Activated CD4-positive, alpha-beta memory T cell treated with anti-CD3 and anti-CD28 coated beads, Interleukin-2, amount 10 ng/mL, durations not matched to agents 7 days and 5 days (primary cell): ENCODE data around the gene RTN4. TPM values are rescaled to one million over a fixed set of nuclear protein-coding genes. Genes with fewer than 3 reads are reported as not detected.
"Not testable (repeated sequence)": the region's sequence is repeated elsewhere in the genome, so short reads cannot be mapped to it uniquely, and the experiment has no call there.

Experiments
- CTCF ChIA-PET: fragments of 350-600 bp; sonication (Branson Sonifier 250); formaldehyde crosslinking; loops from one replicate; lab custom pipeline; 2021; ENCODE audit warnings: antibody characterized with exemption, inconsistent platforms; lab: Charles Lee
- POLR2A ChIA-PET: fragments of 350-600 bp; sonication (Branson Sonifier 250); formaldehyde crosslinking; loops from one replicate; lab custom pipeline; 2021; ENCODE audit warnings: antibody characterized with exemption; lab: Charles Lee
- DNase-seq: peaks from one replicate; pipeline ENCODE4 v3.0.0-alpha.2; 2020
- H3K27ac Mint-ChIP-seq: one replicate; pipeline ENCODE4 v1.8.0; 2021; ENCODE audit warnings: mild to moderate bottlenecking, mixed read lengths
- H3K27me3 Mint-ChIP-seq: one replicate; pipeline ENCODE4 v1.8.0; 2021; ENCODE audit warnings: mixed read lengths
- H3K36me3 Mint-ChIP-seq: one replicate; pipeline ENCODE4 v1.8.0; 2021; ENCODE audit warnings: low read depth, mixed read lengths
- H3K4me1 Mint-ChIP-seq: one replicate; pipeline ENCODE4 v1.8.0; 2021; ENCODE audit warnings: mixed read lengths
- H3K4me3 Mint-ChIP-seq: one replicate; pipeline ENCODE4 v1.8.0; 2021; ENCODE audit warnings: mild to moderate bottlenecking, mixed read lengths
- H3K9me3 Mint-ChIP-seq: one replicate; pipeline ENCODE4 v1.8.0; 2021; ENCODE audit warnings: mixed read lengths
- total RNA-seq, 2 experiments: library from RNA; stranded (reverse); gene quantifications; one replicate each; pipeline ENCODE4 v1.2.3, GENCODE V29; 2021

RTN4 gene
- total RNA-seq, 2 experiments from 2014 or later: 90.1 to 92.4 TPM

GRCh38 chr2:55010915-55011314, 39.3 kb downstream of the RTN4 start:
- H3K4me1 Mint-ChIP-seq: peaks cover 46% of the 10 kb centered on the region
- DNase-seq: no peak
- no peak overlapping the region for H3K4me3 Mint-ChIP-seq
- H3K27ac Mint-ChIP-seq: no peak overlapping the region
- no peaks in the 10 kb centered on the region for H3K9me3 Mint-ChIP-seq
- ChIA-PET CTCF (interaction anchor here (0.8 to 2.3 kb wide), 7 partner anchors 11 to 163 kb away, joined by 3 to 8 read pairs (median 5); partner anchors contain the start of gene RTN4), POLR2A (interaction anchor here (1.5 to 3.7 kb wide), 2 partner anchors 15 to 39 kb away, joined by 5 to 24 read pairs; partner anchors contain the start of gene RTN4)
- no peaks in the 10 kb centered on the region for H3K27me3 Mint-ChIP-seq
- H3K36me3 Mint-ChIP-seq: peaks cover 2% of the 10 kb centered on the region

GRCh38 chr2:55010149-55010591, 40.1 kb downstream of the RTN4 start:
- H3K4me1 Mint-ChIP-seq: peaks cover 46% of the 10 kb centered on the region
- H3K27ac Mint-ChIP-seq: peak overlapping the region; percentile 76
- no peaks in the 10 kb centered on the region for H3K27me3 Mint-ChIP-seq
- H3K9me3 Mint-ChIP-seq: no peaks in the 10 kb centered on the region
- DNase-seq: peak; percentile 56
- peaks cover 2% of the 10 kb centered on the region for H3K36me3 Mint-ChIP-seq
- peak overlapping the region; percentile 78 for H3K4me3 Mint-ChIP-seq
- CTCF ChIA-PET: interaction anchor here (0.8 to 2.3 kb wide), 7 partner anchors 11 to 164 kb away, joined by 3 to 8 read pairs (median 5); partner anchors contain the start of gene RTN4
- POLR2A ChIA-PET: interaction anchor here (0.9 to 3.7 kb wide), 6 partner anchors 10 to 155 kb away, joined by 3 to 24 read pairs (median 4); partner anchors contain the start of gene RTN4

- Mint-ChIP-seq H3K4me1 (peaks cover 43% of the 10 kb centered on the region), H3K36me3 (peaks cover 2% of the 10 kb centered on the region), H3K27ac (peak overlapping the region; percentile 76), H3K4me3 (peak overlapping the region; percentile 78), H3K27me3 (no peaks in the 10 kb centered on the region), H3K9me3 (no peaks in the 10 kb centered on the region)
- CTCF ChIA-PET: interaction anchor here (1.5 to 2.3 kb wide), 5 partner anchors 10 to 165 kb away, joined by 4 to 8 read pairs (median 5); partner anchors contain the start of gene RTN4
- POLR2A ChIA-PET: interaction anchor here (0.9 to 3.7 kb wide), 6 partner anchors 10 to 156 kb away, joined by 3 to 24 read pairs (median 4); partner anchors contain the start of gene RTN4
- DNase-seq: no peak
Observed at GRCh38 chr2:55009277-55010060, 40.8 kb downstream of the RTN4 start.

DNA sequence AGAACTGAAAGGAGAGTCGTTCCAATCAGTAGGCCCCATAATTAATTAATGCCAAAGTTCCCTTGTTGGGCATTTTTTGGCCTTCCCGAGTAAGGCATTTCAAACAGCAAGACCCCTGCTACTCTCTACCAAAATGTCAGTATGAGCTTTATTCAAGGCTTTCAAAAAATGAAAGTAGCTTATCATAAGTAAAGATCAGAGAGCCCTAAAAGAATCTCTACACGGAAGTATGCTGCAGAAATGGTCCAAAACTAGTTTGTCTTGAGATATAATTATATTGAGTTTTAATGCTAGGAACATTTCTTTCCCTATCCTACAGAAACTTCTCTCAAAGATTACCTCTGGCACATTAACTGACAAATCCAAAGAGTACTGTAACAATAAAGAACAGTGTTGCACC, 43.9 kb downstream of the RTN4 start:
- H3K36me3 Mint-ChIP-seq: peaks cover 2% of the 10 kb centered on the region

GRCh38 chr2:55003706-55004639, 46.3 kb downstream of the RTN4 start:
- no peak for DNase-seq
- Mint-ChIP-seq H3K4me3 (no peak overlapping the region), H3K4me1 (peaks cover 28% of the 10 kb centered on the region), H3K36me3 (peaks cover 2% of the 10 kb centered on the region), H3K27ac (no peak overlapping the region), H3K9me3 (no peaks in the 10 kb centered on the region), H3K27me3 (no peaks in the 10 kb centered on the region)
- CTCF ChIA-PET: interaction anchor here (1.8 kb wide), 1 partner anchor 165 kb away, joined by 6 read pairs; no protein-coding TSS in a partner anchor
- POLR2A ChIA-PET: no interaction called here

More for the DNA sequence above, 43.9 kb downstream of the RTN4 start:
- no peaks in the 10 kb centered on the region for H3K9me3 Mint-ChIP-seq
- no peak overlapping the region for H3K4me3 Mint-ChIP-seq
- no peak overlapping the region for H3K27ac Mint-ChIP-seq
- ChIA-PET CTCF (interaction anchor here (0.9 kb wide), 1 partner anchor 107 kb away, joined by 3 read pairs; no protein-coding TSS in a partner anchor), POLR2A (no interaction called here)
- no peaks in the 10 kb centered on the region for H3K27me3 Mint-ChIP-seq
- peaks cover 37% of the 10 kb centered on the region for H3K4me1 Mint-ChIP-seq
- no peak for DNase-seq

DNA sequence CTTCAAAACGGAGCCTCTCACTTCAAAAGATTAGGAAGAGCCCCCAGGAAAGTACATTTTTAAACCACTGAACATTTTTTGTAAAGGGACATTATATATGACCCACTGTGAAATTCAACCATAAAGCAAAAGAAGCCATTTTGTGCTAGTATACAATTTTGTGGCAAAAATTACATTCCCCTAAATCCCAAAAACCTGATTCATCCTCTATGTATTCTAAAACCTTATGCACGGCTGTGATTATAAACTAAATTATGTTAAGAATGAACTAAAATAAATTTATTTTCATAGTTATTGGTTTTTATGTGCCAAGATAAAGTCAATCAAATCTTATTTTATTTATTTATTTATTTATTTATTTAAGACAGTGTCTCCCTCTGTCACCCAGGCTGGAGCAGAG, 48.5 kb downstream of the RTN4 start:
- H3K27me3 Mint-ChIP-seq: no peaks in the 10 kb centered on the region
- no peak for DNase-seq
- ChIA-PET CTCF (no interaction called here), POLR2A (no interaction called here)
- no peak overlapping the region for H3K4me3 Mint-ChIP-seq
- H3K36me3 Mint-ChIP-seq: peaks cover 2% of the 10 kb centered on the region
- H3K27ac Mint-ChIP-seq: no peak overlapping the region
- H3K9me3 Mint-ChIP-seq: no peaks in the 10 kb centered on the region
- H3K4me1 Mint-ChIP-seq: peaks cover 18% of the 10 kb centered on the region

DNA sequence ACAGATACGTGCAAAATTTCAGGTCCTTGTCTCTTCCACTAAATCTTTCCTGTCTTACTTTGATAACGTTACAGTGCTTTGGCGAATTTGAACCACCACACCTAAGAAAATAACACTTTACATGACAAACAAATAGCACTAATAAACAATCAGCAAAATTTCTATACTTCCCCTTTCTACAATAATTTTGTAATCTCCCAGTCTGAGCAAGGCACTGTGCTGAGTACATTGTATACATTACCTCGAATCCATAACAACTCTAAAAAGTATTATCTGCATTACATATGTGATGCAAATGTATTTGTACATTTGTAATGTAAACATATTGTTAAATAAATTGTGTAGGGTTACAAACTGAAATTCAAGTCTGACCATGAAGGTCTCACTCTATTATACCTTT, 49.9 kb downstream of the RTN4 start:
- Mint-ChIP-seq H3K9me3 (no peaks in the 10 kb centered on the region), H3K36me3 (peaks cover 2% of the 10 kb centered on the region), H3K27ac (no peak overlapping the region), H3K4me3 (no peak overlapping the region), H3K4me1 (peaks cover 12% of the 10 kb centered on the region), H3K27me3 (no peaks in the 10 kb centered on the region)
- POLR2A ChIA-PET: interaction anchor here (0.6 to 1.6 kb wide), 3 partner anchors 10 to 222 kb away, joined by 3 to 4 read pairs (median 4); no protein-coding TSS in a partner anchor
- CTCF ChIA-PET: no interaction called here
- DNase-seq: no peak

DNA sequence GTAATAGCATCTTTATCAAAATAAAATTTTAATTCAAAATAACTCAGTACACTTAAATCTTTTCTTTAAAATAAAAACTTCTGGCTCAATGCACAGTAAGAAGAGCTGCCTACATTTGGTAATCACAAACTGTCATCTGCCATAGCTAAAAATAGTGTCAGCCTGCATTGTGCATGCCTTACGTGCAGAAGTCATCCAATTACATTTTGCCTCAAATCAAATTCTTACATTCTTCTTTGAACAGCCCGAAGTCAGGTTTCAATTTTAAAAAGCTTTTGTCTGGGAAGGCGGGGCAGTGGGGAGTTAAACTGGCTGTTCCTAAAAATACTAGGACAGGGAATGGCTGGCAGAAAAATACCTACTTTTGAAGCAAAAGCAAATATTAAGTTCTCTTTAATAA, 51.1 kb downstream of the RTN4 start:
- peaks cover 12% of the 10 kb centered on the region for H3K4me1 Mint-ChIP-seq

DNA sequence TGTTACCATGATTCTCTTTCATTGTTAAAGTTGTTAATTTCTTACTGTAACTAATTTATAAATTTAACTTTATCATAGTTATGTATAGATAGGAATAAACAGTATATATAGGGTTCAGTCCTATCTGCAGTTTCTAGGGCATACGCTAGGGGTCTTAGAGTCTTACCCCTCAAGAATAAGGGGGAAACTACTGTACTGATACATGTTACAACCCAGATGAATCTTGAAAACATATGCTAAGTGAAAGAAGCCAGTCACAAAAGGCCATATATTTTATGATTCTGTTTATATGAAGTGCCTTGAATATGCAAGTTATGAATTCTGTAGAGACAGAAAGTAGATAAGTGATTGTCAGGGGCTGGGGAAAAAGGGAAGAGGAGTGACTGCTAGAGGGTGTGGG, 52.4 kb downstream of the RTN4 start:
- CTCF ChIA-PET: interaction anchor here (0.6 kb wide), 1 partner anchor 443 kb away, joined by 5 read pairs; no protein-coding TSS in a partner anchor
- POLR2A ChIA-PET: no interaction called here
- H3K27me3 Mint-ChIP-seq: no peaks in the 10 kb centered on the region
- no peaks in the 10 kb centered on the region for H3K36me3 Mint-ChIP-seq
- H3K4me1 Mint-ChIP-seq: peaks cover 12% of the 10 kb centered on the region
- no peak overlapping the region for H3K4me3 Mint-ChIP-seq
- H3K9me3 Mint-ChIP-seq: no peaks in the 10 kb centered on the region
- no peak overlapping the region for H3K27ac Mint-ChIP-seq
- DNase-seq: no peak

More for the DNA sequence above, 51.1 kb downstream of the RTN4 start:
- Mint-ChIP-seq H3K36me3 (no peaks in the 10 kb centered on the region), H3K27me3 (no peaks in the 10 kb centered on the region), H3K4me3 (no peak overlapping the region), H3K9me3 (no peaks in the 10 kb centered on the region), H3K27ac (no peak overlapping the region)
- ChIA-PET POLR2A (interaction anchor here (1.3 to 1.6 kb wide), 2 partner anchors 11 to 12 kb away, joined by 3 to 4 read pairs; no protein-coding TSS in a partner anchor), CTCF (interaction anchor here (1.1 kb wide), 1 partner anchor 11 kb away, joined by 5 read pairs; no protein-coding TSS in a partner anchor)
- no peak for DNase-seq

GRCh38 chr2:54995553-54995952, 54.7 kb downstream of the RTN4 start:
- ChIA-PET POLR2A (no interaction called here), CTCF (interaction anchor here (0.6 kb wide), 1 partner anchor 436 kb away, joined by 3 read pairs; no protein-coding TSS in a partner anchor)
- no peak overlapping the region for H3K4me3 Mint-ChIP-seq
- no peak overlapping the region for H3K27ac Mint-ChIP-seq
- H3K4me1 Mint-ChIP-seq: peaks cover 12% of the 10 kb centered on the region
- H3K27me3 Mint-ChIP-seq: no peaks in the 10 kb centered on the region
- DNase-seq: no peak
- H3K9me3 Mint-ChIP-seq: no peaks in the 10 kb centered on the region
- no peaks in the 10 kb centered on the region for H3K36me3 Mint-ChIP-seq

- CTCF ChIA-PET, POLR2A ChIA-PET: not testable (repeated sequence)
Observed at GRCh38 chr2:54990694-54991093, 59.6 kb downstream of the RTN4 start.

DNA sequence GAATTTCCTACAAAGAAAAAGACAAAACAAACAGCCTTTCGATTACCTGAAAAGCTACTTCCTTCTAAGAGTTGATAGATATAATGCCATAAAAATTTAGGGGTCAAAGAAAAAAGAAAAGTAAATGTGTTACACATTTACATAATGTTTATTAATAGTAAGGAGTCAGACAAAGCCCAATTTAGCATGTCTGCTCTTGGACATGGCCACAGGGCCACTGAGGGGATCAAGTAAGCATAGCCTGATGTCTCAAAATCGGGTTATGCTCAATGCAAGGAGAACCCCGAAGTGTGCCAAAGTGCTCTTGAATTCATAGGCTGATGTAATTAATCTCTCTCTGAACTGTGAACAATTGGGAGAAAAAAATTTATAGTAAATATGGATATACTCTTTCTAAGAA, 61.6 kb downstream of the RTN4 start:
- Mint-ChIP-seq H3K9me3 (no peaks in the 10 kb centered on the region), H3K36me3 (peaks cover 24% of the 10 kb centered on the region), H3K4me3 (no peak overlapping the region), H3K4me1 (peaks cover 4% of the 10 kb centered on the region), H3K27ac (no peak overlapping the region), H3K27me3 (no peaks in the 10 kb centered on the region)
- POLR2A ChIA-PET: interaction anchor here (1.5 kb wide), 1 partner anchor 9 kb away, joined by 3 read pairs; no protein-coding TSS in a partner anchor
- CTCF ChIA-PET: no interaction called here
- no peak for DNase-seq

More at GRCh38 chr2:54990694-54991093, 59.6 kb downstream of the RTN4 start:
- not testable (repeated sequence) for H3K27ac Mint-ChIP-seq, H3K9me3 Mint-ChIP-seq, DNase-seq, H3K4me1 Mint-ChIP-seq, H3K27me3 Mint-ChIP-seq, H3K4me3 Mint-ChIP-seq
- peaks cover 15% of the 10 kb centered on the region for H3K36me3 Mint-ChIP-seq
